GM23338 (cell line): Measurements from ENCODE around the gene GPATCH3. TPM values are rescaled to one million over a fixed set of nuclear protein-coding genes. Genes with fewer than 3 reads are reported as not detected.

Source experiments
- ATAC-seq: fragments of 200-7000 bp; cut with Tn5 transposase; 3 replicates; pipeline ENCODE4 v1.9.1; 2020
- DNase-seq: peaks from one replicate; pipeline ENCODE4 v3.0.0-alpha.2; 2015; ENCODE audit warnings: low spot score
- H2AFZ ChIP-seq: fragments of 200-600 bp; sonication (generic); 2 replicates; pipeline ENCODE4 v1.8.0; 2016; ENCODE audit warnings: antibody characterized with exemption, mild to moderate bottlenecking, moderate library complexity
- H3F3A ChIP-seq: fragments of 200-600 bp; sonication (generic); replicated peaks from 2 replicates; pipeline ENCODE4 v1.8.0; 2017; ENCODE audit warnings: antibody characterized with exemption, mixed run types, low read depth
- H3K27ac ChIP-seq: fragments of 200-600 bp; sonication (generic); 2 replicates; pipeline ENCODE4 v1.6.1; 2016; ENCODE audit warnings: low read depth
- H3K27me3 ChIP-seq: fragments of 200-600 bp; sonication (generic); 2 replicates; pipeline ENCODE4 v1.8.0; 2016; ENCODE audit warnings: mild to moderate bottlenecking, mixed run types, moderate library complexity; ENCODE audit not compliant: insufficient read depth
- H3K36me3 ChIP-seq: fragments of 200-600 bp; sonication (generic); 2 replicates; pipeline ENCODE4 v1.8.0; 2016; ENCODE audit warnings: mild to moderate bottlenecking; ENCODE audit not compliant: insufficient read depth
- H3K4me1 ChIP-seq: fragments of 200-600 bp; sonication (generic); 2 replicates; pipeline ENCODE4 v1.8.0; 2016; ENCODE audit warnings: mild to moderate bottlenecking, moderate library complexity; ENCODE audit not compliant: insufficient read depth
- H3K4me2 ChIP-seq: fragments of 200-600 bp; sonication (generic); 2 replicates; pipeline ENCODE4 v1.7.1; 2017; ENCODE audit warnings: mixed run types
- H3K4me3 ChIP-seq: fragments of 200-600 bp; sonication (generic); 2 replicates; pipeline ENCODE4 v1.6.1; 2016; ENCODE audit warnings: mixed run types
- H3K79me2 ChIP-seq: fragments of 200-600 bp; sonication (generic); replicated peaks from 2 replicates; pipeline ENCODE4 v1.8.0; 2017; ENCODE audit warnings: mild to moderate bottlenecking; ENCODE audit not compliant: insufficient read depth
- H3K9me2 ChIP-seq: fragments of 200-600 bp; sonication (generic); 2 replicates; pipeline ENCODE4 v1.8.0; 2017; ENCODE audit not compliant: insufficient read depth
- H4K20me1 ChIP-seq: fragments of 200-600 bp; sonication (generic); replicated peaks from 2 replicates; pipeline ENCODE4 v1.8.0; 2017; ENCODE audit warnings: mild to moderate bottlenecking; ENCODE audit not compliant: insufficient read depth
- H3K27ac Mint-ChIP-seq: 2 replicates; pipeline ENCODE4 v1.8.0; 2020; ENCODE audit warnings: inconsistent platforms, mild to moderate bottlenecking, moderate library complexity, mixed read lengths
- H3K27me3 Mint-ChIP-seq: 3 replicates; pipeline ENCODE4 v1.8.0; 2022; ENCODE audit warnings: low read depth, mild to moderate bottlenecking, moderate library complexity, mixed read lengths, inconsistent platforms; ENCODE audit not compliant: insufficient read depth, poor library complexity
- H3K36me3 Mint-ChIP-seq: 3 replicates; pipeline ENCODE4 v1.8.0; 2021; ENCODE audit warnings: low read depth, mild to moderate bottlenecking, inconsistent platforms, moderate library complexity, mixed read lengths
- H3K4me1 Mint-ChIP-seq: 3 replicates; pipeline ENCODE4 v1.8.0; 2020; ENCODE audit warnings: mild to moderate bottlenecking, inconsistent platforms, mixed read lengths
- H3K4me3 Mint-ChIP-seq: 3 replicates; pipeline ENCODE4 v1.8.0; 2021; ENCODE audit warnings: moderate library complexity, mild to moderate bottlenecking, inconsistent platforms, mixed read lengths
- H3K9me3 Mint-ChIP-seq: 3 replicates; pipeline ENCODE4 v1.8.0; 2020; ENCODE audit warnings: moderate library complexity, mild to moderate bottlenecking, inconsistent platforms, mixed read lengths
- CREB1 ChIP-seq: fragments of 250-450 bp; sonication (Bioruptor Pico); IDR thresholded peaks from 2 replicates; pipeline ENCODE4 v1.5.0; 2020; ENCODE audit warnings: low read depth, mild to moderate bottlenecking, moderate library complexity
- CTCF ChIP-seq, 2 experiments: fragments of 200-600 bp in 1 of 2; sonication (generic) in 1 of 2; conservative IDR thresholded peaks; 2 replicates each; pipeline versions ENCODE4 v1.5.1 to v1.6.1; 2016 to 2017; ENCODE audit warnings: antibody characterized with exemption in 2 of 2, low read depth in 2 of 2, mild to moderate bottlenecking in 2 of 2, moderate library complexity in 1 of 2
- ETS1 ChIP-seq: IDR thresholded peaks from 2 replicates; pipeline ENCODE4 v1.6.1; 2016; ENCODE audit warnings: antibody characterized with exemption
- EZH2 ChIP-seq: fragments of 200-600 bp; sonication (generic); IDR thresholded peaks from one replicate; pipeline ENCODE4 v1.8.0; 2017; ENCODE audit warnings: antibody characterized with exemption, mild to moderate bottlenecking, low read depth; ENCODE audit not compliant: unreplicated experiment
- EZH2phosphoT487 ChIP-seq: fragments of 200-600 bp; sonication (generic); IDR thresholded peaks from one replicate; pipeline ENCODE4 v1.8.1; 2018; ENCODE audit warnings: antibody characterized with exemption; ENCODE audit not compliant: unreplicated experiment
- JUNB ChIP-seq: IDR thresholded peaks from one replicate; pipeline ENCODE4 v1.6.1; 2016; ENCODE audit warnings: antibody characterized with exemption; ENCODE audit not compliant: unreplicated experiment
- NANOG ChIP-seq: IDR thresholded peaks from 2 replicates; pipeline ENCODE4 v1.6.1; 2016; ENCODE audit warnings: antibody characterized with exemption, borderline replicate concordance
- POLR2AphosphoS5 ChIP-seq: IDR thresholded peaks from 2 replicates; pipeline ENCODE4 v1.6.1; 2016; ENCODE audit warnings: antibody characterized with exemption, low read depth
- REST ChIP-seq: IDR thresholded peaks from one replicate; pipeline ENCODE4 v1.6.1; 2018; ENCODE audit warnings: antibody characterized with exemption; ENCODE audit not compliant: unreplicated experiment
- STAT1 ChIP-seq: IDR thresholded peaks from one replicate; pipeline ENCODE4 v1.6.1; 2016; ENCODE audit warnings: antibody characterized with exemption; ENCODE audit not compliant: unreplicated experiment
- ZNF114 ChIP-seq: fragments of 250-450 bp; sonication (Bioruptor Pico); IDR thresholded peaks from 2 replicates; pipeline ENCODE4 v1.5.0; 2020; ENCODE audit warnings: mild to moderate bottlenecking, moderate library complexity
- ZNF331 ChIP-seq: fragments of 250-450 bp; sonication (Bioruptor Pico); IDR thresholded peaks from 2 replicates; pipeline ENCODE4 v1.5.0; 2020; ENCODE audit warnings: low read depth, mild to moderate bottlenecking, moderate library complexity
- ZNF462 ChIP-seq: fragments of 250-450 bp; sonication (Bioruptor Pico); IDR thresholded peaks from 2 replicates; pipeline ENCODE4 v1.5.0; 2020; ENCODE audit warnings: mild to moderate bottlenecking, moderate library complexity
- polyA plus RNA-seq: library from polyadenylated mRNA; unstranded; fragments of >200 nt; fragmentation: Nextera tagmentation; extraction: Ambion mirVana; gene quantifications from 2 replicates; pipeline ENCODE4 v1.2.1, GENCODE V29; 2016
- total RNA-seq: library from RNA; depleted of rRNA; stranded (reverse); fragments of >200 nt; shearing (Covaris generic); gene quantifications from 2 replicates; pipeline ENCODE4 v1.2.3, GENCODE V29; 2014

The GPATCH3 gene
- total and polyA plus RNA-seq, 2 experiments from 2014 or later: 10.5 to 13.0 TPM

GRCh38 chr1:26922901-26923300, 22.6 kb upstream of the GPATCH3 start:
- peak overlapping the region; percentile 98; the same call in 1 of the 2 replicates for H3K27ac Mint-ChIP-seq

More at GRCh38 chr1:26922901-26923300, 22.6 kb upstream of the GPATCH3 start:
- Histone ChIP-seq H3K27me3 (no peaks in the 10 kb centered on the region), H3K4me1 (peaks cover 12% of the 10 kb centered on the region), H4K20me1 (peaks cover 29% of the 10 kb centered on the region; the same call in 1 of the 2 replicates), H3K79me2 (peaks cover 59% of the 10 kb centered on the region), H3K36me3 (peaks cover 36% of the 10 kb centered on the region), H3F3A (peaks cover 21% of the 10 kb centered on the region; the same call in 1 of the 2 replicates), H2AFZ (no peak overlapping the region), H3K4me2 (peak overlapping the region; percentile 97), H3K9me2 (no peaks in the 10 kb centered on the region), H3K27ac (no peak overlapping the region), H3K4me3 (peak overlapping the region; percentile 93)
- DNase-seq: no peak
- Mint-ChIP-seq H3K27me3 (peaks cover 14% of the 10 kb centered on the region), H3K4me1 (peaks cover 18% of the 10 kb centered on the region), H3K36me3 (peaks cover 50% of the 10 kb centered on the region), H3K9me3 (no peaks in the 10 kb centered on the region), H3K4me3 (peak overlapping the region; percentile 93)
- no peak for TF ChIP-seq NANOG
- TF ChIP-seq ZNF114 (CRISPR knock-in tag): no peak
- TF ChIP-seq POLR2AphosphoS5: no peak
- TF ChIP-seq JUNB: no peak
- no peak for TF ChIP-seq CTCF (conservative IDR thresholded peaks at IDR 0.05; ENCODE audit: low read depth in 2 of 2)
- TF ChIP-seq CREB1 (CRISPR knock-in tag): no peak
- TF ChIP-seq EZH2phosphoT487: no peak
- no peak for TF ChIP-seq ETS1
- no peak for TF ChIP-seq ZNF462 (CRISPR knock-in tag)
- TF ChIP-seq REST: no peak
- TF ChIP-seq ZNF331 (CRISPR knock-in tag): no peak
- no peak for TF ChIP-seq EZH2
- no peak for TF ChIP-seq STAT1
- ATAC-seq: no peak
